ENCODE results near the gene ZNF212. TPM values are rescaled to one million over a fixed set of nuclear protein-coding genes. Genes with fewer than 3 reads are reported as not detected.

The ZNF212 gene
- total and polyA plus RNA-seq, 9 of the 15 experiments (the other 6 are each of a cell fraction or from before 2014, with no cell fraction given): 1.8 to 21.4 (median 7.2) TPM

DNA sequence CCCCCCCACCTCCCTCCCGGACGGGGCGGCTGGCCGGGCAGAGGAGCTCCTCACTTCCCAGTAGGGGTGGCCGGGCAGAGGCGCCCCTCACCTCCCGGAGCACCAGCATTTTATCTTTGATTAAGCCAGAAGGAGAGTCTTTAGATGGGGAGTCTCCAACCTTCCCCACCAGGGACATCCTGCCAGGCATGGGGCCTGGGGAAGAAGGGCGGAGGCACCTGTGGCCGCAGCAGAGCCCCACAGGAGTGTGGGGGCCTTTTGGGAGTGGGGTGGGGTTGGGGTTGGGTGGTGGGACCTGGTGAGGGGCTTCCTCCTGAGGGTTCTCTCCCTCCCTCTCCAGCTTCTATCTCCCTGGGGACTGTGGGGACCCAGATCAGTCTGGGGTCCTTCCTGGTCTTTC lies 40.7 kb downstream of the ZNF212 start:
- DNase-seq (ENCODE audit: extremely low read depth in 1 of 4, low spot score in 3 of 4) (no peak), FAIRE-seq (no peak), ATAC-seq (no peak)
- Histone ChIP-seq H3K27me3 (ENCODE audit: control insufficient read depth in 2 of 2, insufficient read depth in 2 of 2, low read length in 2 of 2) (peaks cover 41 to 72% of the 10 kb centered on the region in 2 experiments), H3K79me2 (ENCODE audit: control insufficient read depth, insufficient read depth, low read length) (no peaks in the 10 kb centered on the region), H3K27ac (ENCODE audit: extremely low read depth, low read depth, low read length) (no peak overlapping the region), H3K36me3 (ENCODE audit: control insufficient read depth, insufficient read depth, low read length) (peaks cover 8% of the 10 kb centered on the region; the same call in 1 of the 3 replicates), H2AFZ (ENCODE audit: low read depth, low read length) (no peak overlapping the region), H3K9me3 (replicated peaks; ENCODE audit: control insufficient read depth, insufficient read depth, low read depth, low read length) (no peaks in the 10 kb centered on the region), H3K4me3 (no peak overlapping the region), H3K4me2 (ENCODE audit: insufficient read depth, low read length) (no peak overlapping the region), H3K4me1 (replicated peaks in 1 of 2; ENCODE audit: control insufficient read depth in 2 of 2, insufficient read depth in 2 of 2, low read length in 2 of 2) (peaks cover 0 to 19% of the 10 kb centered on the region in 2 experiments; a peak in 2 of 5 replicates), H4K20me1 (replicated peaks; ENCODE audit: control insufficient read depth, insufficient read depth, low read length) (peaks cover 13% of the 10 kb centered on the region), H3K9me1 (ENCODE audit: control insufficient read depth, insufficient read depth, low read length) (no peaks in the 10 kb centered on the region), H3K9ac (ENCODE audit: insufficient read depth in 1 of 2, low read depth in 2 of 2, low read length in 2 of 2) (no peak overlapping the region)
- CTCF ChIA-PET (ENCODE audit: low intra/inter-chr PET ratio): no interaction called here
- no TSS peak for BruUV-seq (replicated peaks)
- intact Hi-C loops (cut with micrococcal nuclease): no loop called here
- in situ Hi-C loops (cut with MboI): no loop called here
- TF ChIP-seq ZNF12 (CRISPR knock-in tag; IDR thresholded peaks at IDR 0.05) (no peak), PML (IDR thresholded peaks at IDR 0.05; ENCODE audit: low read length) (no peak), KAT8 (IDR thresholded peaks at IDR 0.05; ENCODE audit: low read depth) (no peak), ELF4 (CRISPR knock-in tag; IDR thresholded peaks at IDR 0.05) (no peak), CBX5 (IDR thresholded peaks at IDR 0.05; ENCODE audit: borderline replicate concordance, low read depth) (no peak), JUNB (CRISPR knock-in tag; conservative IDR thresholded peaks at IDR 0.05) (no peak), ZNF253 (CRISPR knock-in tag; conservative IDR thresholded peaks at IDR 0.05) (no peak), PTRF (tag; IDR thresholded peaks at IDR 0.05) (no peak)
- TF ChIP-seq, protein P1, sequence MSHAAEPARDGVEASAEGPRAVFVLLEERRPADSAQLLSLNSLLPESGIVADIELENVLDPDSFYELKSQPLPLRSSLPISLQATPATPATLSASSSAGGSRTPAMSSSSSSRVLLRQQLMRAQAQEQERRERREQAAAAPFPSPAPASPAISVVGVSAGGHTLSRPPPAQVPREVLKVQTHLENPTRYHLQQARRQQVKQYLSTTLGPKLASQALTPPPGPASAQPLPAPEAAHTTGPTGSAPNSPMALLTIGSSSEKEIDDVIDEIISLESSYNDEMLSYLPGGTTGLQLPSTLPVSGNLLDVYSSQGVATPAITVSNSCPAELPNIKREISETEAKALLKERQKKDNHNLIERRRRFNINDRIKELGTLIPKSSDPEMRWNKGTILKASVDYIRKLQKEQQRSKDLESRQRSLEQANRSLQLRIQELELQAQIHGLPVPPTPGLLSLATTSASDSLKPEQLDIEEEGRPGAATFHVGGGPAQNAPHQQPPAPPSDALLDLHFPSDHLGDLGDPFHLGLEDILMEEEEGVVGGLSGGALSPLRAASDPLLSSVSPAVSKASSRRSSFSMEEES (CRISPR knock-in tag; IDR thresholded peaks at IDR 0.05): no peak
- POLR2A ChIA-PET: no interaction called here
- WGBS (ENCODE audit: insufficient coverage, low coverage, missing lambda C conversion rate): 20% methylated on average over 5 of the region's 9 CpGs

All from K562 (cell line).